Neural crest cell (in vitro differentiated cells): ENCODE data around the gene CPNE5. TPM values are rescaled to one million over a fixed set of nuclear protein-coding genes. Genes with fewer than 3 reads are reported as not detected.

Source experiments
- DNase-seq: peaks from one replicate; pipeline ENCODE4 v3.0.0; 2021; ENCODE audit warnings: low read depth, mixed read lengths, low spot score
- H3K27ac Mint-ChIP-seq: one replicate; pipeline ENCODE4 v1.8.0; 2021; ENCODE audit warnings: mild to moderate bottlenecking, mixed read lengths; ENCODE audit not compliant: unreplicated experiment
- H3K27me3 Mint-ChIP-seq: 2 replicates; pipeline ENCODE4 v1.8.0; 2021; ENCODE audit warnings: low read depth, mild to moderate bottlenecking, mixed read lengths
- H3K36me3 Mint-ChIP-seq: 2 replicates; pipeline ENCODE4 v1.8.0; 2021; ENCODE audit warnings: low read depth, mild to moderate bottlenecking, mixed read lengths
- H3K4me1 Mint-ChIP-seq: 2 replicates; pipeline ENCODE4 v1.8.0; 2021; ENCODE audit warnings: mixed read lengths
- H3K4me3 Mint-ChIP-seq: one replicate; pipeline ENCODE4 v1.8.0; 2021; ENCODE audit warnings: mild to moderate bottlenecking, mixed read lengths
- H3K9me3 Mint-ChIP-seq: 2 replicates; pipeline ENCODE4 v1.8.0; 2021; ENCODE audit warnings: mixed read lengths
- total RNA-seq: library from RNA; stranded (reverse); gene quantifications from 2 replicates; pipeline ENCODE4 v1.2.1, GENCODE V29; 2021
- TF ChIP-seq, protein P1 (sequence below): fragments of 200-600 bp; sonication (generic); conservative IDR thresholded peaks from 2 replicates; pipeline ENCODE4 v1.5.0; 2021; ENCODE audit warnings: antibody characterized with exemption, mild to moderate bottlenecking

CPNE5 gene
- total RNA-seq, 1 donor from 2014 or later: 0.54 TPM

DNA sequence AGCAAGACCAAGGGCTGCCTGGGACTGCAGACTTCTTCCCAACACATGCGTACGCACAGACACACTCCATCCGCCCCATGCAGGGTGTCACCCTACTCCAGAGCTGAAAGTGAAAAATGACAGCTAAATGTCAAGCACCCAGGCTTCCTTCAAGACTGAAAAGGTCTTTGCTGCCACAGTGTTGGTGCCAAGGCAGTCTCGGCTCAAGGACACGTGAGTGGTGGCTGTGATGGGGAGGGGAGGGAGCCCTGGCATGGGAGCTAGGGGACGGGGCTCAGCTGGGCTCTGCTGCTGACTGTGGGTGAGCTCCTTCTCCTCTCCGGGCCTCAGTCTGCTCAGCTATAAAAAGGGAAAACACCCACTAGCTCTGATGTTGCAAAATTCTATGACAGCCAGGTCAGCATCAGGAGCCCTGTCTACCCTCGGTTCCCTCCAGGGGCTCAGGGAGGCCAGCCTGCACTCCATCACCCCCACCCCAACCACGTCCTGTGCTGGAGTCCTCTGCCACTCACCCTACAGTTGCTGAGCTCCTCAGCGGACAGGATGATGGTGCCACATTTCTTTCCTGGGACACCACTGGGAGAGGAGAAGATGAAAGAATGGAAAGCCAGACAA, 47.6 kb downstream of the CPNE5 start:
- Mint-ChIP-seq H3K27ac (no peak overlapping the region), H3K36me3 (no peaks in the 10 kb centered on the region), H3K27me3 (no peaks in the 10 kb centered on the region), H3K4me3 (peak overlapping the region; percentile 27), H3K9me3 (no peaks in the 10 kb centered on the region), H3K4me1 (peaks cover 48% of the 10 kb centered on the region)
- no peak for DNase-seq
- TF ChIP-seq, protein P1, sequence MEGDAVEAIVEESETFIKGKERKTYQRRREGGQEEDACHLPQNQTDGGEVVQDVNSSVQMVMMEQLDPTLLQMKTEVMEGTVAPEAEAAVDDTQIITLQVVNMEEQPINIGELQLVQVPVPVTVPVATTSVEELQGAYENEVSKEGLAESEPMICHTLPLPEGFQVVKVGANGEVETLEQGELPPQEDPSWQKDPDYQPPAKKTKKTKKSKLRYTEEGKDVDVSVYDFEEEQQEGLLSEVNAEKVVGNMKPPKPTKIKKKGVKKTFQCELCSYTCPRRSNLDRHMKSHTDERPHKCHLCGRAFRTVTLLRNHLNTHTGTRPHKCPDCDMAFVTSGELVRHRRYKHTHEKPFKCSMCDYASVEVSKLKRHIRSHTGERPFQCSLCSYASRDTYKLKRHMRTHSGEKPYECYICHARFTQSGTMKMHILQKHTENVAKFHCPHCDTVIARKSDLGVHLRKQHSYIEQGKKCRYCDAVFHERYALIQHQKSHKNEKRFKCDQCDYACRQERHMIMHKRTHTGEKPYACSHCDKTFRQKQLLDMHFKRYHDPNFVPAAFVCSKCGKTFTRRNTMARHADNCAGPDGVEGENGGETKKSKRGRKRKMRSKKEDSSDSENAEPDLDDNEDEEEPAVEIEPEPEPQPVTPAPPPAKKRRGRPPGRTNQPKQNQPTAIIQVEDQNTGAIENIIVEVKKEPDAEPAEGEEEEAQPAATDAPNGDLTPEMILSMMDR: no peak

DNA sequence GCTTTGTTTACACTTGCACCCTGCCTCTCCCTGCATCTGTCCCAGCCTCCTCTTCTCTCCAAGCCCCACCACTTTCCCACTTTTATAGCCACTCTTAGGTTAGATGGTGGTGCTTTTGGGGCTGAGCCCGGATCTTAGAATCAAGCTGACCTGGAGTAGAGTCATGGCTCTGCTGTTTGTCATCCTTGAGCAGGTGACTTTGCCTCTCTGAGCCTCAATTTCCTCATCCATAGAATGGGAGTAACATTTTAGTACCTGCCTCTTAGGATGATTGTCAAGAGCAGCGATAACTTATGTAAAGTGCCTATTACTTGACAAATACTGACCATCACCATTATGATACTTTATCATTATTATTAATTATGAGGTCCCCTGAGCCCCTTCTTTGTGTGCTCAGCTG, 48.2 kb downstream of the CPNE5 start:
- H3K27ac Mint-ChIP-seq: no peak overlapping the region
- H3K4me3 Mint-ChIP-seq: no peak overlapping the region
- H3K4me1 Mint-ChIP-seq: peaks cover 52% of the 10 kb centered on the region
- DNase-seq: no peak
- TF ChIP-seq, protein P1: no peak
- no peaks in the 10 kb centered on the region for H3K27me3 Mint-ChIP-seq
- no peaks in the 10 kb centered on the region for H3K36me3 Mint-ChIP-seq
- H3K9me3 Mint-ChIP-seq: no peaks in the 10 kb centered on the region

DNA sequence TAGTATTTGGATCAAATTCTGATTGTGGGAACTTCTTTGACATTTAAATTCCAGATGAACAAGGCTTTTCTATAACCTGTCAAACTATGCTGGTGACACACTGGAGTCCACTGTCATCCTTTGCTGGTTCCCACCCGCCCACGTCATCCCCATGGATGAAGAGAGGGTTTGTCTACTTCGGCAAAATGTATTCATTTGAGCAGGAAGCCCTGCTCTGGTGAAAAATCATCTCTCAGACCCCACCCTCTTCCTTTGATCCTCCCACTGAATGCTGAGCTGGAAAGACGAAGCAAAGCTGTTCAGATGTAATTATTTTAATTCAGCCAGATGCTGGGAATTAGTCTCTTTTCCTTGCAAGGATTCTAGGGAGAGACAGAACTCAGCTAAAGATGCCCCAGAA, 50.5 kb downstream of the CPNE5 start:
- peak overlapping the region; percentile 2 for H3K4me3 Mint-ChIP-seq
- no peak for DNase-seq
- H3K36me3 Mint-ChIP-seq: no peaks in the 10 kb centered on the region
- no peaks in the 10 kb centered on the region for H3K9me3 Mint-ChIP-seq
- H3K27me3 Mint-ChIP-seq: no peaks in the 10 kb centered on the region
- peak overlapping the region; percentile 39 for H3K27ac Mint-ChIP-seq
- H3K4me1 Mint-ChIP-seq: peaks cover 68% of the 10 kb centered on the region
- TF ChIP-seq, protein P1: no peak

DNA sequence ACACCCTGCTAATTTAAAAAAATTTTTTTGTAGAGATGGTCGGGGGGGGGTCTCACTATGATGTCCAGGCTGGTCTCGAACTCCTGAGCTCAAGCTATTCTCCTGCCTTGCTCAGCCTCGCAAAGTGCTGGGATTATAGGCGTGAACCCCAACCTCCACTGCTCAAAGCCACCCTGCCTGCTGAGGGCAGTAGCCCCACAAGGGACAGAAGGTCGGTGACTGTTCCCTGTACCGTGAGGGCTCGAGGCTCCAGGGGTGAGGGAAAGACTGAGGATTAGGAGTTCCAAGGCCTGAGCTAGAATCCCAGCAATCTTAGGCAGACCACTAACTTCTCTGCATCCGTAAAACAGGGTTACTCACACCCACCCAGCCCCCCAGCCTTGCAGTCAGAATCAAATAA, 51.1 kb downstream of the CPNE5 start:
- no peak for DNase-seq
- Mint-ChIP-seq H3K27me3 (no peaks in the 10 kb centered on the region), H3K9me3 (no peaks in the 10 kb centered on the region), H3K27ac (peak overlapping the region; percentile 43), H3K4me1 (peaks cover 63% of the 10 kb centered on the region), H3K4me3 (no peak overlapping the region), H3K36me3 (no peaks in the 10 kb centered on the region)
- TF ChIP-seq, protein P1: no peak

DNA sequence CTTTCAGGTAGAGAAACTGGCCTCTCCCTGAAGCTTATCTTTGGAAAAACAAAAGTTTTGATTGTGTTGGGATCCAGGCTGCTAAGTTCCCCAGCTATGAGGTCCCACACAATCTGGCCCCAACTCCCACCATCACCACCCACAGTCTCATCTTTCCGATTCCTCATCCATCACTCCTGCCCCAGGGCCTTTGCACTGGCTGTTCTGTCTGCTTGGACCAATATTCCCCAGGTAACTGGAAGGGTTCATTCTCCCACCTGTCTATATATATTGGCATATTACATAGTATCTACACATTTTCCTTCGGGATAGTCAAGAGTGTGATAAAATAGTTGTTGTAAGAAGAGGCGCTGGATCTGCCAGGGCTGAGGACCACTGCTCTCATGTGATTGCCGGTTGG, 52.0 kb downstream of the CPNE5 start:
- H3K4me1 Mint-ChIP-seq: peaks cover 64% of the 10 kb centered on the region
- H3K9me3 Mint-ChIP-seq: no peaks in the 10 kb centered on the region
- H3K36me3 Mint-ChIP-seq: no peaks in the 10 kb centered on the region
- no peak overlapping the region for H3K4me3 Mint-ChIP-seq
- no peaks in the 10 kb centered on the region for H3K27me3 Mint-ChIP-seq
- peak overlapping the region; percentile 37 for H3K27ac Mint-ChIP-seq
- DNase-seq: no peak
- TF ChIP-seq, protein P1: no peak
